Hepatocyte (in vitro differentiated cells): Measurements from ENCODE around the gene SUPT7L. TPM values are rescaled to one million over a fixed set of nuclear protein-coding genes. Genes with fewer than 3 reads are reported as not detected.
"Not testable (repeated sequence)": the region's sequence is repeated elsewhere in the genome, so short reads cannot be mapped to it uniquely, and the experiment has no call there.

Experiments used
- DNase-seq: peaks from one replicate; pipeline ENCODE4 v3.0.0-alpha.2; 2016; ENCODE audit warnings: low spot score
- H2AFZ ChIP-seq: fragments of 200-600 bp; sonication (generic); 2 replicates; pipeline ENCODE4 v1.6.0; 2016; ENCODE audit warnings: antibody characterized with exemption, mild to moderate bottlenecking
- H3K27ac ChIP-seq: fragments of 200-600 bp; sonication (generic); 2 replicates; pipeline ENCODE4 v1.5.1; 2016; ENCODE audit warnings: mild to moderate bottlenecking
- H3K27me3 ChIP-seq: fragments of 200-600 bp; sonication (generic); 2 replicates; pipeline ENCODE4 v1.6.1; 2016
- H3K36me3 ChIP-seq: fragments of 200-600 bp; sonication (generic); replicated peaks from 2 replicates; pipeline ENCODE4 v1.5.1; 2016; ENCODE audit warnings: low read depth; ENCODE audit not compliant: insufficient read depth
- H3K4me1 ChIP-seq: fragments of 200-600 bp; sonication (generic); 2 replicates; pipeline ENCODE4 v1.5.1; 2016; ENCODE audit warnings: mild to moderate bottlenecking, moderate library complexity; ENCODE audit not compliant: insufficient read depth
- H3K4me2 ChIP-seq: fragments of 200-600 bp; sonication (generic); 2 replicates; pipeline ENCODE4 v1.6.0; 2016
- H3K4me3 ChIP-seq: fragments of 200-600 bp; sonication (generic); 2 replicates; pipeline ENCODE4 v1.5.1; 2016; ENCODE audit warnings: mild to moderate bottlenecking
- H3K79me2 ChIP-seq: fragments of 200-600 bp; sonication (generic); 2 replicates; pipeline ENCODE4 v1.6.0; 2017; ENCODE audit warnings: mild to moderate bottlenecking
- H3K9me2 ChIP-seq: fragments of 200-600 bp; sonication (generic); replicated peaks from 2 replicates; pipeline ENCODE4 v1.6.0; 2017; ENCODE audit warnings: mild to moderate bottlenecking; ENCODE audit not compliant: insufficient read depth
- H3K9me3 ChIP-seq: fragments of 200-600 bp; sonication (generic); 2 replicates; pipeline ENCODE4 v1.5.1; 2016; ENCODE audit warnings: low read depth, mild to moderate bottlenecking
- H4K20me1 ChIP-seq: fragments of 200-600 bp; sonication (generic); 2 replicates; pipeline ENCODE4 v1.6.0; 2016; ENCODE audit warnings: mild to moderate bottlenecking; ENCODE audit not compliant: insufficient read depth, poor library complexity, severe bottlenecking
- CTCF ChIP-seq: fragments of 200-600 bp; sonication (generic); IDR thresholded peaks from 2 replicates; pipeline ENCODE4 v1.5.1; 2016; ENCODE audit warnings: antibody characterized with exemption, mild to moderate bottlenecking; ENCODE audit not compliant: poor library complexity
- EZH2 ChIP-seq: fragments of 200-600 bp; sonication (generic); IDR thresholded peaks from 2 replicates; pipeline ENCODE4 v1.6.1; 2016; ENCODE audit warnings: antibody characterized with exemption, mild to moderate bottlenecking, borderline replicate concordance
- EZH2phosphoT487 ChIP-seq: fragments of 200-600 bp; sonication (generic); IDR thresholded peaks from one replicate; pipeline ENCODE4 v1.6.1; 2018; ENCODE audit warnings: antibody characterized with exemption, mild to moderate bottlenecking, low read depth, moderate library complexity; ENCODE audit not compliant: unreplicated experiment, severe bottlenecking
- WGBS: methylation state at CpG from one replicate; pipeline ENCODE4 v1.1.6; 2016; ENCODE audit warnings: low lambda C conversion rate; ENCODE audit errors: missing lambda C conversion rate; 5-methylcytosine and 5-hydroxymethylcytosine counted together
- polyA plus RNA-seq: library from polyadenylated mRNA; unstranded; fragments of >200 nt; fragmentation: Nextera tagmentation; extraction: Ambion mirVana; gene quantifications from 2 replicates; pipeline ENCODE4 v1.2.1, GENCODE V29; 2016
- total RNA-seq: library from RNA; depleted of rRNA; stranded (reverse); fragments of >200 nt; gene quantifications from 2 replicates; pipeline ENCODE4 v1.2.3, GENCODE V29; 2014

SUPT7L gene
- total and polyA plus RNA-seq, 2 experiments from 2014 or later, result 27.3 to 43.3 TPM

GRCh38 chr2:27689424-27689823, 26.0 kb upstream of the SUPT7L start:
- H3K36me3 ChIP-seq, result no peaks in the 10 kb centered on the region
- no peaks in the 10 kb centered on the region for H3K9me2 ChIP-seq
- H3K4me1 ChIP-seq, result no peaks in the 10 kb centered on the region
- H3K4me3 ChIP-seq, result no peak overlapping the region
- DNase-seq, result no peak
- H3K9me3 ChIP-seq, result no peaks in the 10 kb centered on the region
- H3K79me2 ChIP-seq, result no peaks in the 10 kb centered on the region
- no peaks in the 10 kb centered on the region for H3K27me3 ChIP-seq
- H3K4me2 ChIP-seq, result no peak overlapping the region
- H3K27ac ChIP-seq, result no peak overlapping the region
- WGBS, result 97% methylated on average over 2 of the region's 2 CpGs
- no peaks in the 10 kb centered on the region for H4K20me1 ChIP-seq
- no peak overlapping the region for H2AFZ ChIP-seq
- no peak for TF ChIP-seq EZH2
- no peak for TF ChIP-seq EZH2phosphoT487
- no peak for TF ChIP-seq CTCF

GRCh38 chr2:27687232-27687631, 23.8 kb upstream of the SUPT7L start:
- no peaks in the 10 kb centered on the region for H3K9me2 ChIP-seq
- H3K4me1 ChIP-seq, result peaks cover 6% of the 10 kb centered on the region
- H4K20me1 ChIP-seq, result no peaks in the 10 kb centered on the region
- DNase-seq, result no peak
- H3K36me3 ChIP-seq, result no peaks in the 10 kb centered on the region
- H3K4me2 ChIP-seq, result no peak overlapping the region
- no peak overlapping the region for H3K4me3 ChIP-seq
- no peaks in the 10 kb centered on the region for H3K9me3 ChIP-seq
- 96% methylated on average over 1 of the region's 1 CpG for WGBS
- no peak overlapping the region for H2AFZ ChIP-seq
- no peaks in the 10 kb centered on the region for H3K27me3 ChIP-seq
- H3K27ac ChIP-seq, result no peak overlapping the region
- TF ChIP-seq EZH2phosphoT487 (no peak), EZH2 (no peak), CTCF (no peak)
- H3K79me2 ChIP-seq, result no peaks in the 10 kb centered on the region

- Histone ChIP-seq H4K20me1 (no peaks in the 10 kb centered on the region), H2AFZ (no peak overlapping the region), H3K9me2 (no peaks in the 10 kb centered on the region), H3K9me3 (no peaks in the 10 kb centered on the region), H3K27ac (no peak overlapping the region), H3K4me1 (peaks cover 6% of the 10 kb centered on the region), H3K36me3 (no peaks in the 10 kb centered on the region), H3K27me3 (no peaks in the 10 kb centered on the region), H3K4me2 (no peak overlapping the region), H3K79me2 (no peaks in the 10 kb centered on the region), H3K4me3 (no peak overlapping the region)
- no peak for DNase-seq
- 99% methylated on average over 3 of the region's 3 CpGs for WGBS
- no peak for TF ChIP-seq CTCF
- TF ChIP-seq EZH2, result no peak
- no peak for TF ChIP-seq EZH2phosphoT487
Observed at GRCh38 chr2:27685577-27685976, 22.2 kb upstream of the SUPT7L start.

GRCh38 chr2:27685006-27685405, 21.6 kb upstream of the SUPT7L start:
- H3K79me2 ChIP-seq, result not testable (repeated sequence)
- 94% methylated on average over 1 of the region's 1 CpG for WGBS

More at GRCh38 chr2:27685006-27685405, 21.6 kb upstream of the SUPT7L start:
- not testable (repeated sequence) for H3K4me3 ChIP-seq, H3K4me2 ChIP-seq, H3K27me3 ChIP-seq, H3K4me1 ChIP-seq, H4K20me1 ChIP-seq, H3K9me2 ChIP-seq, H2AFZ ChIP-seq, H3K9me3 ChIP-seq, DNase-seq, H3K36me3 ChIP-seq, H3K27ac ChIP-seq
